ENCODE data around the gene TTC3. TPM values are rescaled to one million over a fixed set of nuclear protein-coding genes. Genes with fewer than 3 reads are reported as not detected.
A peak's percentile ranks its signal among the peaks of the same experiment; 100 is the strongest.

Gene TTC3
- total and polyA plus RNA-seq, 9 of the 15 experiments (the other 6 are each of a cell fraction or from before 2014, with no cell fraction given): 17.5 to 92.0 (median 59.5) TPM

GRCh38 chr21:37087188-37087587 is 14.1 kb downstream of the TTC3 start (continued):
- no peak for TF ChIP-seq FOXP1 (CRISPR knock-in tag; IDR thresholded peaks at IDR 0.05)
- TF ChIP-seq CTBP1 (IDR thresholded peaks at IDR 0.05; ENCODE audit: borderline replicate concordance): peak; percentile 39; the same call in 1 of the 2 replicates
- no peak for TF ChIP-seq POLR2G (IDR thresholded peaks at IDR 0.05; ENCODE audit: low read depth, low read length)
- TF ChIP-seq ADNP (tag; IDR thresholded peaks at IDR 0.05): no peak
- no peak for TF ChIP-seq ZNF717 (CRISPR knock-in tag; IDR thresholded peaks at IDR 0.05)
- TF ChIP-seq MED1 (CRISPR knock-in tag; IDR thresholded peaks at IDR 0.05; ENCODE audit: borderline replicate concordance): no peak
- TF ChIP-seq, protein P1, sequence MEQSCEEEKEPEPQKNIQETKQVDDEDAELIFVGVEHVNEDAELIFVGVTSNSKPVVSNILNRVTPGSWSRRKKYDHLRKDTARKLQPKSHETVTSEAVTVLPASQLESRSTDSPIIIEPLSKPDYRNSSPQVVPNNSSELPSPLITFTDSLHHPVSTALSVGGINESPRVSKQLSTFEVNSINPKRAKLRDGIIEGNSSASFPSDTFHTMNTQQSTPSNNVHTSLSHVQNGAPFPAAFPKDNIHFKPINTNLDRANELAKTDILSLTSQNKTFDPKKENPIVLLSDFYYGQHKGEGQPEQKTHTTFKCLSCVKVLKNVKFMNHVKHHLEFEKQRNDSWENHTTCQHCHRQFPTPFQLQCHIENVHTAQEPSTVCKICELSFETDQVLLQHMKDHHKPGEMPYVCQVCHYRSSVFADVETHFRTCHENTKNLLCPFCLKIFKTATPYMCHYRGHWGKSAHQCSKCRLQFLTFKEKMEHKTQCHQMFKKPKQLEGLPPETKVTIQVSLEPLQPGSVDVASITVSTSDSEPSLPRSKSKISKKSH (CRISPR knock-in tag; IDR thresholded peaks at IDR 0.05): no peak
- peak; percentile 45; the same call in 1 of the 2 replicates for TF ChIP-seq TOE1 (IDR thresholded peaks at IDR 0.05; ENCODE audit: borderline replicate concordance)
- no peak for TF ChIP-seq TOE1 (CRISPR knock-in tag; IDR thresholded peaks at IDR 0.05; ENCODE audit: borderline replicate concordance, low read depth)
- no peak for TF ChIP-seq ZNF239 (CRISPR knock-in tag; IDR thresholded peaks at IDR 0.05)
- TF ChIP-seq, protein P2, sequence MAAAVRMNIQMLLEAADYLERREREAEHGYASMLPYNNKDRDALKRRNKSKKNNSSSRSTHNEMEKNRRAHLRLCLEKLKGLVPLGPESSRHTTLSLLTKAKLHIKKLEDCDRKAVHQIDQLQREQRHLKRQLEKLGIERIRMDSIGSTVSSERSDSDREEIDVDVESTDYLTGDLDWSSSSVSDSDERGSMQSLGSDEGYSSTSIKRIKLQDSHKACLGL (CRISPR knock-in tag; IDR thresholded peaks at IDR 0.05; ENCODE audit: borderline replicate concordance, poor library complexity, severe bottlenecking): no peak
- no peak for TF ChIP-seq FOXK1 (CRISPR knock-in tag; IDR thresholded peaks at IDR 0.05; ENCODE audit: borderline replicate concordance)
- no peak for TF ChIP-seq MTA3 (IDR thresholded peaks at IDR 0.05; ENCODE audit: borderline replicate concordance)
- TF ChIP-seq DIDO1 (tag; IDR thresholded peaks at IDR 0.05; ENCODE audit: low read depth): no peak
- TF ChIP-seq ZNF41 (CRISPR knock-in tag; conservative IDR thresholded peaks at IDR 0.05): no peak
- TF ChIP-seq TEAD4 (IDR thresholded peaks at IDR 0.05; ENCODE audit: low read length): peak; percentile 56; the same call in 1 of the 2 replicates
- no peak for TF ChIP-seq TEAD4 (CRISPR knock-in tag; IDR thresholded peaks at IDR 0.05; ENCODE audit: borderline replicate concordance)
- TF ChIP-seq PHF8 (IDR thresholded peaks at IDR 0.05; ENCODE audit: borderline replicate concordance, low read length): no peak
- TF ChIP-seq C11orf30 (IDR thresholded peaks at IDR 0.05; ENCODE audit: low read depth): peak; percentile 95
- peak; percentile 76 for TF ChIP-seq REST (IDR thresholded peaks at IDR 0.05; ENCODE audit: borderline replicate concordance)
- TF ChIP-seq REST (CRISPR knock-in tag; IDR thresholded peaks at IDR 0.05; ENCODE audit: low read depth): no peak
